HUES64 (cell line): ENCODE data around the gene SOCS3.

Source experiments
- H3K27ac ChIP-seq: 2 replicates; pipeline ENCODE4 v1.7.0; 2013; ENCODE audit warnings: low read depth, low read length, inconsistent platforms
- H3K27me3 ChIP-seq: 2 replicates; pipeline ENCODE4 v1.6.1; 2013; ENCODE audit warnings: mild to moderate bottlenecking, low read length; ENCODE audit not compliant: insufficient read depth
- H3K36me3 ChIP-seq: 2 replicates; pipeline ENCODE4 v1.6.1; 2013; ENCODE audit warnings: mild to moderate bottlenecking, low read length; ENCODE audit not compliant: insufficient read depth
- H3K4me1 ChIP-seq: 2 replicates; pipeline ENCODE4 v1.6.1; 2013; ENCODE audit warnings: mild to moderate bottlenecking, low read length, moderate library complexity; ENCODE audit not compliant: insufficient read depth
- H3K4me3 ChIP-seq: 2 replicates; pipeline ENCODE4 v1.5.1; 2013; ENCODE audit warnings: mild to moderate bottlenecking, low read length, moderate library complexity
- H3K9ac ChIP-seq: 2 replicates; pipeline ENCODE4 v1.6.1; 2013; ENCODE audit warnings: mild to moderate bottlenecking, low read depth, low read length
- H3K9me3 ChIP-seq: 2 replicates; pipeline ENCODE4 v1.6.1; 2013; ENCODE audit warnings: low read depth, low read length; ENCODE audit not compliant: insufficient read depth
- WGBS: fragments of 150-250, 120-280 bp; methylation state at CpG from one replicate; pipeline ENCODE4 v1.1.7; 2013; ENCODE audit warnings: missing lambda C conversion rate; 5-methylcytosine and 5-hydroxymethylcytosine counted together

SOCS3 gene

GRCh38 chr17:78323826-78324390, 36.0 kb downstream of the SOCS3 start:
- Histone ChIP-seq H3K36me3 (no peaks in the 10 kb centered on the region), H3K4me3 (no peak overlapping the region), H3K4me1 (peaks cover 20% of the 10 kb centered on the region), H3K27me3 (no peaks in the 10 kb centered on the region), H3K27ac (no peak overlapping the region), H3K9me3 (no peaks in the 10 kb centered on the region), H3K9ac (no peak overlapping the region)
- 86% methylated on average over 7 of the region's 7 CpGs for WGBS

- Histone ChIP-seq H3K27me3 (no peaks in the 10 kb centered on the region), H3K4me3 (no peak overlapping the region), H3K36me3 (no peaks in the 10 kb centered on the region), H3K4me1 (peaks cover 23% of the 10 kb centered on the region), H3K9me3 (no peaks in the 10 kb centered on the region), H3K27ac (no peak overlapping the region), H3K9ac (no peak overlapping the region)
- 80% methylated on average over 16 of the region's 16 CpGs for WGBS
Observed at GRCh38 chr17:78322858-78323455, 36.9 kb downstream of the SOCS3 start.

GRCh38 chr17:78322327-78322857, 37.5 kb downstream of the SOCS3 start:
- no peak overlapping the region for H3K27ac ChIP-seq
- 88% methylated on average over 9 of the region's 9 CpGs for WGBS
- H3K27me3 ChIP-seq: no peaks in the 10 kb centered on the region
- H3K9me3 ChIP-seq: no peaks in the 10 kb centered on the region
- H3K9ac ChIP-seq: no peak overlapping the region
- no peak overlapping the region for H3K4me3 ChIP-seq
- H3K4me1 ChIP-seq: peaks cover 27% of the 10 kb centered on the region
- H3K36me3 ChIP-seq: no peaks in the 10 kb centered on the region

- Histone ChIP-seq H3K27me3 (no peaks in the 10 kb centered on the region), H3K4me3 (no peak overlapping the region), H3K27ac (no peak overlapping the region), H3K9ac (no peak overlapping the region), H3K9me3 (no peaks in the 10 kb centered on the region), H3K4me1 (peaks cover 34% of the 10 kb centered on the region), H3K36me3 (no peaks in the 10 kb centered on the region)
- WGBS: over 99% methylated on average over 5 of the region's 8 CpGs
Observed at GRCh38 chr17:78318843-78319242, 41.0 kb downstream of the SOCS3 start.

- WGBS: 90% methylated on average over 7 of the region's 8 CpGs
- H3K36me3 ChIP-seq: no peaks in the 10 kb centered on the region
- peaks cover 4% of the 10 kb centered on the region; the same call in 1 of the 2 replicates for H3K27me3 ChIP-seq
- no peak overlapping the region for H3K4me3 ChIP-seq
- peaks cover 34% of the 10 kb centered on the region for H3K4me1 ChIP-seq
- H3K9ac ChIP-seq: no peak overlapping the region
- no peaks in the 10 kb centered on the region for H3K9me3 ChIP-seq
- H3K27ac ChIP-seq: no peak overlapping the region
Observed at GRCh38 chr17:78318407-78318806, 41.5 kb downstream of the SOCS3 start.

- H3K9ac ChIP-seq: no peak overlapping the region
- no peak overlapping the region for H3K27ac ChIP-seq
- no peaks in the 10 kb centered on the region for H3K9me3 ChIP-seq
- no peaks in the 10 kb centered on the region for H3K36me3 ChIP-seq
- WGBS: 77% methylated on average over 10 of the region's 10 CpGs
- H3K4me1 ChIP-seq: peaks cover 34% of the 10 kb centered on the region
- no peak overlapping the region for H3K4me3 ChIP-seq
- H3K27me3 ChIP-seq: peaks cover 4% of the 10 kb centered on the region; the same call in 1 of the 2 replicates
Observed at GRCh38 chr17:78317794-78318400, 42.0 kb downstream of the SOCS3 start.

GRCh38 chr17:78316867-78317789, 42.7 kb downstream of the SOCS3 start:
- Histone ChIP-seq H3K27ac (peak overlapping the region; percentile 77), H3K4me3 (peak overlapping the region; percentile 32; the same call in 1 of the 2 replicates), H3K27me3 (peaks cover 4% of the 10 kb centered on the region; the same call in 1 of the 2 replicates), H3K9ac (0 out of 2 replicates have a peak overlapping the region, but pooled peaks have one; percentile 3), H3K4me1 (peaks cover 34% of the 10 kb centered on the region), H3K36me3 (no peaks in the 10 kb centered on the region), H3K9me3 (no peaks in the 10 kb centered on the region)
- 34% methylated on average over 19 of the region's 20 CpGs for WGBS

GRCh38 chr17:78316115-78316866, 43.6 kb downstream of the SOCS3 start:
- Histone ChIP-seq H3K36me3 (no peaks in the 10 kb centered on the region), H3K27ac (peak overlapping the region; percentile 77), H3K27me3 (peaks cover 4% of the 10 kb centered on the region; the same call in 1 of the 2 replicates), H3K4me1 (peaks cover 34% of the 10 kb centered on the region), H3K9me3 (no peaks in the 10 kb centered on the region), H3K9ac (peak overlapping the region; percentile 64), H3K4me3 (peak overlapping the region; percentile 20; the same call in 1 of the 2 replicates)
- WGBS: 22% methylated on average over 22 of the region's 22 CpGs

GRCh38 chr17:78315355-78316114, 44.3 kb downstream of the SOCS3 start:
- Histone ChIP-seq H3K36me3 (no peaks in the 10 kb centered on the region), H3K9ac (peak overlapping the region; percentile 64), H3K9me3 (no peaks in the 10 kb centered on the region), H3K27ac (peak overlapping the region; percentile 77), H3K4me1 (peaks cover 34% of the 10 kb centered on the region), H3K4me3 (peak overlapping the region; percentile 20; the same call in 1 of the 2 replicates), H3K27me3 (peaks cover 4% of the 10 kb centered on the region; the same call in 1 of the 2 replicates)
- WGBS: 14% methylated on average over 12 of the region's 12 CpGs
